K562 (cell line): ENCODE results near the gene RNF223. TPM values are rescaled to one million over a fixed set of nuclear protein-coding genes. Genes with fewer than 3 reads are reported as not detected.

Experiments
- ATF3 ChIP-seq, 2 experiments: fragments of 450-650 bp in 1 of 2; sonication (generic) in 1 of 2; formaldehyde crosslinking in 1 of 2; IDR thresholded peaks in 1 of 2; conservative IDR thresholded peaks in 1 of 2; 2 replicates each; pipeline versions ENCODE4 v1.6.1 to v1.8.1; 2016 to 2023; ENCODE audit warnings: mild to moderate bottlenecking in 2 of 2, moderate library complexity in 2 of 2, inconsistent platforms in 1 of 2, missing genetic modification reagents in 1 of 2
- CEBPG ChIP-seq, 3 experiments: fragments of 200-800 bp in 1 of 3; sonication (Bioruptor generic) in 1 of 3; sonication (generic) in 1 of 3; formaldehyde crosslinking in 1 of 3; IDR thresholded peaks in 2 of 3; conservative IDR thresholded peaks in 1 of 3; 2 replicates each; pipeline versions ENCODE4 v1.6.1 to v1.8.0; 2016 to 2022; ENCODE audit warnings: missing compliant biosample characterization in 2 of 3, missing genetic modification characterization in 2 of 3, mild to moderate bottlenecking in 1 of 3, missing genetic modification reagents in 1 of 3
- HDAC6 ChIP-seq: IDR thresholded peaks from 2 replicates; pipeline ENCODE4 v1.6.1; 2012; ENCODE audit warnings: low read depth, mild to moderate bottlenecking, control low read depth, inconsistent platforms, low read length, moderate library complexity
- HNRNPH1 ChIP-seq: fragments of 200-400 bp; formaldehyde crosslinking; optimal IDR thresholded peaks from 2 replicates; pipeline ENCODE3; 2017; ENCODE audit warnings: low read depth, mild to moderate bottlenecking, low read length, moderate library complexity
- L3MBTL2 ChIP-seq: fragments of 450-650 bp; IDR thresholded peaks from 2 replicates; pipeline ENCODE4 v1.6.1; 2016; ENCODE audit warnings: mild to moderate bottlenecking, moderate library complexity
- MAFF ChIP-seq: IDR thresholded peaks from 2 replicates; pipeline ENCODE4 v1.6.1; 2012; ENCODE audit warnings: low read length, improper control_type of control experiment
- NR2C2 ChIP-seq, 2 experiments: fragments of 200-800 bp in 1 of 2; sonication (Bioruptor generic) in 1 of 2; sonication (generic) in 1 of 2; formaldehyde crosslinking in 1 of 2; IDR thresholded peaks; 2 replicates each; pipeline versions ENCODE4 v1.6.1 to v1.8.0; 2016 to 2022; ENCODE audit warnings: mild to moderate bottlenecking in 1 of 2, missing compliant biosample characterization in 1 of 2, missing genetic modification characterization in 1 of 2, missing genetic modification reagents in 1 of 2
- NR3C1 ChIP-seq: sonication (generic); formaldehyde crosslinking; IDR thresholded peaks from 2 replicates; pipeline ENCODE4 v1.8.1; 2022; ENCODE audit warnings: missing genetic modification reagents
- OTX1 ChIP-seq: fragments of 450-650 bp; formaldehyde crosslinking; IDR thresholded peaks from 2 replicates; pipeline ENCODE4 v1.4.0; 2022; ENCODE audit warnings: mild to moderate bottlenecking
- POLR2A ChIP-seq: fragments of 450-650 bp; conservative IDR thresholded peaks from 2 replicates; pipeline ENCODE4 v1.6.1; 2016
- PRPF4 ChIP-seq: fragments of 200-400 bp; formaldehyde crosslinking; IDR thresholded peaks from one replicate; pipeline ENCODE4 v1.6.1; 2017; ENCODE audit warnings: low read length, low read depth, mild to moderate bottlenecking; ENCODE audit not compliant: insufficient read depth, poor library complexity, severe bottlenecking
- SOX6 ChIP-seq: fragments of 450-650 bp; IDR thresholded peaks from 2 replicates; pipeline ENCODE4 v1.6.1; 2014; ENCODE audit warnings: mild to moderate bottlenecking
- TRIM25 ChIP-seq: fragments of 450-650 bp; IDR thresholded peaks from 2 replicates; pipeline ENCODE4 v1.7.0; 2016; ENCODE audit warnings: borderline replicate concordance
- UBTF ChIP-seq, 2 experiments: IDR thresholded peaks; 2 replicates each; pipeline ENCODE4 v1.6.1; 2012; ENCODE audit warnings: improper control_type of control experiment in 2 of 2, low read depth in 2 of 2, low read length in 2 of 2, borderline replicate concordance in 1 of 2
- ZBTB12 ChIP-seq: fragments of 250-450 bp; sonication (Bioruptor Pico); IDR thresholded peaks from 2 replicates; pipeline ENCODE4 v1.4.0; 2020
- ZKSCAN8 ChIP-seq: fragments of 200-800 bp; sonication (Bioruptor generic); IDR thresholded peaks from 2 replicates; pipeline ENCODE4 v1.6.1; 2016; ENCODE audit warnings: missing genetic modification characterization, missing compliant biosample characterization
- polyA plus RNA-seq, 8 experiments: library from polyadenylated mRNA; depleted of rRNA in 4 of 8; stranded (reverse) in 5 of 8; unstranded in 3 of 8; fragments of >200 nt; fragmentation: Nextera tagmentation in 2 of 8; fragmentation: Illumina TruSeq in 1 of 8; extraction: Ambion mirVana in 2 of 8; extraction: Trizol in 1 of 8; gene quantifications; 2 replicates each; pipeline versions ENCODE4 v1.2.1 to v1.2.3, GENCODE V29; 2011 to 2014; ENCODE audit warnings: inconsistent platforms in 1 of 8, missing spikeins in 1 of 8
- total RNA-seq, 7 experiments: library from RNA; depleted of rRNA in 6 of 7; stranded (reverse); fragments of >200 nt in 6 of 7; fragmentation: Illumina TruSeq in 2 of 7; extraction: Trizol in 2 of 7; gene quantifications; 2 replicates each; pipeline versions ENCODE4 v1.2.1 to v1.2.3, GENCODE V29; 2011 to 2021; ENCODE audit warnings: low replicate concordance in 1 of 7

Gene RNF223
- total and polyA plus RNA-seq, 9 of the 15 experiments (the other 6 are each of a cell fraction or from before 2014, with no cell fraction given) = 0.04 to 0.32 TPM; not detected in 7

GRCh38 chr1:1058088-1058905, 15.8 kb downstream of the RNF223 start (continued):
- TF ChIP-seq HDAC6 (no peak), NR2C2 (CRISPR knock-in tag; IDR thresholded peaks at IDR 0.05) (no peak), NR2C2 (tag; IDR thresholded peaks at IDR 0.05) (peak; percentile 71; the same call in 1 of the 2 replicates), ATF3 (IDR thresholded peaks at IDR 0.05) (peak; percentile 20; the same call in 1 of the 2 replicates), ATF3 (CRISPR knock-in tag; conservative IDR thresholded peaks at IDR 0.05) (no peak), TRIM25 (no peak), MAFF (no peak), POLR2A (no peak), HNRNPH1 (no peak), CEBPG (CRISPR knock-in tag; IDR thresholded peaks at IDR 0.05) (peak; percentile 67; the same call in 1 of the 2 replicates), CEBPG (tag; conservative IDR thresholded peaks at IDR 0.05 in 1 of 2, IDR thresholded peaks at IDR 0.05 in 1 of 2) (0 out of 4 replicates have a peak, but pooled peaks of 1 of the 2 experiments have one; percentile 5), ZKSCAN8 (CRISPR knock-in tag) (no peak), NR3C1 (CRISPR knock-in tag) (no peak), PRPF4 (no peak), UBTF (IDR thresholded peaks at IDR 0.05; ENCODE audit: borderline replicate concordance in 1 of 2, low read depth in 2 of 2, low read length in 2 of 2) (peak in 1 of 2 experiments; percentile 76; a peak in 1 of 4 replicates), L3MBTL2 (peak; percentile 8; the same call in 1 of the 2 replicates), SOX6 (peak; percentile 63; the same call in 1 of the 2 replicates), OTX1 (CRISPR knock-in tag) (0 out of 2 replicates have a peak, but pooled peaks have one; percentile 41), ZBTB12 (CRISPR knock-in tag) (no peak)
